ENCODE measurements around the gene RABEPK.
A peak's percentile ranks its signal among the peaks of the same experiment; 100 is the strongest.
"Not testable (repeated sequence)": the region's sequence is repeated elsewhere in the genome, so short reads cannot be mapped to it uniquely, and the experiment has no call there.

RABEPK gene

GRCh38 chr9:125200216-125201047 lies at the start of gene RABEPK:
RABEPK (plus strand) TSS chr9:125200542; CDS start chr9:125203014, 2,472 bp downstream.
- DNase-seq (ENCODE audit: low read depth) = peak; percentile 88

GRCh38 chr9:125151730-125152129 lies 48.6 kb upstream of the RABEPK start:
- DNase-seq (ENCODE audit: low read depth) = no peak

GRCh38 chr9:125153712-125154367 lies 46.5 kb upstream of the RABEPK start:
- DNase-seq (ENCODE audit: low read depth) = no peak

- DNase-seq (ENCODE audit: low read depth) = no peak
These were observed 43.8 kb upstream of the RABEPK start for GRCh38 chr9:125156551-125156950.

GRCh38 chr9:125160750-125161149 lies 39.6 kb upstream of the RABEPK start:
- DNase-seq (ENCODE audit: low read depth) = no peak

GRCh38 chr9:125161284-125161918 lies 38.9 kb upstream of the RABEPK start:
- DNase-seq (ENCODE audit: low read depth) = no peak

- DNase-seq (ENCODE audit: low read depth) = not testable (repeated sequence)
These were observed 37.5 kb upstream of the RABEPK start for GRCh38 chr9:125162891-125163290.

- no peak for DNase-seq (ENCODE audit: low read depth)
These were observed 33.6 kb upstream of the RABEPK start for GRCh38 chr9:125166762-125167161.

- DNase-seq (ENCODE audit: low read depth) = no peak
These were observed 30.4 kb upstream of the RABEPK start for GRCh38 chr9:125169895-125170294.

- DNase-seq (ENCODE audit: low read depth) = no peak
These were observed 28.1 kb upstream of the RABEPK start for GRCh38 chr9:125172031-125172755.

GRCh38 chr9:125176636-125177035 lies 23.7 kb upstream of the RABEPK start:
- DNase-seq (ENCODE audit: low read depth) = no peak

- no peak for DNase-seq (ENCODE audit: low read depth)
These were observed 22.5 kb upstream of the RABEPK start for GRCh38 chr9:125177888-125178287.

- not testable (repeated sequence) for DNase-seq (ENCODE audit: low read depth)
These were observed 20.6 kb upstream of the RABEPK start for GRCh38 chr9:125179776-125180175.

- DNase-seq (ENCODE audit: low read depth) = no peak
These were observed 19.5 kb upstream of the RABEPK start for GRCh38 chr9:125180876-125181275.

GRCh38 chr9:125181756-125182155 lies 18.6 kb upstream of the RABEPK start:
- not testable (repeated sequence) for DNase-seq (ENCODE audit: low read depth)

- DNase-seq (ENCODE audit: low read depth) = no peak
These were observed 17.3 kb upstream of the RABEPK start for GRCh38 chr9:125183054-125183453.

GRCh38 chr9:125183561-125183960 lies 16.8 kb upstream of the RABEPK start:
- no peak for DNase-seq (ENCODE audit: low read depth)

GRCh38 chr9:125189011-125189360 lies 11.4 kb upstream of the RABEPK start:
- no peak for DNase-seq (ENCODE audit: low read depth)

- DNase-seq (ENCODE audit: low read depth) = peak; percentile 97
These were observed 10.7 kb upstream of the RABEPK start, which contains the start of gene PPP6C for GRCh38 chr9:125189361-125190289. PPP6C (minus strand) TSS chr9:125189803; CDS start chr9:125189718, 85 bp downstream.

- DNase-seq (ENCODE audit: low read depth) = no peak
These were observed 10.0 kb upstream of the RABEPK start for GRCh38 chr9:125190361-125190801.

GRCh38 chr9:125194466-125194865 lies 5.9 kb upstream of the RABEPK start:
- not testable (repeated sequence) for DNase-seq (ENCODE audit: low read depth)

All from activated T-cell treated with anti-CD3 and anti-CD28 coated beads for 24 hours (primary cell).